Testis (tissue), 3 donors: Measurements from ENCODE around the gene GARIN1A. TPM values are rescaled to one million over a fixed set of nuclear protein-coding genes. Genes with fewer than 3 reads are reported as not detected.

Experiments used
- DNase-seq: peaks from one replicate; pipeline ENCODE4 v3.0.0-alpha.2; 2019
- H3K27ac ChIP-seq, 2 donors: fragments of 200-600 bp; sonication (generic); one replicate each; pipeline ENCODE4 v1.5.1; 2019
- H3K27me3 ChIP-seq: fragments of 200-600 bp; sonication (generic); one replicate; pipeline ENCODE4 v1.5.1; 2019
- H3K36me3 ChIP-seq: fragments of 200-600 bp; sonication (generic); one replicate; pipeline ENCODE4 v1.5.1; 2017; ENCODE audit warnings: low read depth; ENCODE audit errors: missing control alignments
- H3K4me1 ChIP-seq: fragments of 200-600 bp; sonication (generic); one replicate; pipeline ENCODE4 v1.5.1; 2019
- H3K4me3 ChIP-seq, 2 donors: fragments of 200-600 bp; sonication (generic); one replicate each; pipeline ENCODE4 v1.5.1; 2017 to 2019
- H3K9me3 ChIP-seq: fragments of 200-600 bp; sonication (generic); one replicate; pipeline ENCODE4 v1.5.1; 2017
- POLR2A ChIP-seq: fragments of 450-650 bp; IDR thresholded peaks from one replicate; pipeline ENCODE4 v1.6.1; 2017; ENCODE audit warnings: antibody characterized with exemption, mild to moderate bottlenecking, moderate library complexity
- intact Hi-C: fragments of 100-400 bp; cut with DNase I; formaldehyde crosslinking; loops from one replicate; pipeline ENCODE4 v1.15.1; 2023; ENCODE audit warnings: low total_unique reads
- polyA plus RNA-seq: library from polyadenylated mRNA; stranded (reverse); fragments of 350-450 nt; fragmentation: Illumina TruSeq; extraction: RNeasy Lipid Tissue Mini Kit (QIAGEN cat#74804); gene quantifications from one replicate; pipeline ENCODE4 v1.2.3, GENCODE V29; 2014; ENCODE audit warnings: low read depth, low replicate concordance; ENCODE audit not compliant: insufficient read depth
- small RNA-seq, 2 donors: library from RNA; depleted of rRNA; stranded (forward); fragments of <200 nt; gene quantifications; one replicate each; pipeline ENCODE3, GENCODE V24; 2016
- total RNA-seq, 2 donors: library from RNA; depleted of rRNA; stranded (reverse); fragments of >200 nt; gene quantifications; one replicate each; pipeline ENCODE4 v1.2.3, GENCODE V29; 2016
- TF ChIP-seq, protein P1 (sequence below), 3 experiments: fragments of 450-650 bp in 2 of 3; fragments of 200-600 bp in 1 of 3; sonication (generic) in 1 of 3; IDR thresholded peaks; one replicate each; pipeline ENCODE4 v1.5.1; 2016 to 2019; ENCODE audit warnings: antibody characterized with exemption in 3 of 3, mild to moderate bottlenecking in 2 of 3, moderate library complexity in 1 of 3

Gene GARIN1A
- total and polyA plus RNA-seq, 3 donors from 2014 or later, result 12.0 to 46.8 (median 46.0) TPM

DNA sequence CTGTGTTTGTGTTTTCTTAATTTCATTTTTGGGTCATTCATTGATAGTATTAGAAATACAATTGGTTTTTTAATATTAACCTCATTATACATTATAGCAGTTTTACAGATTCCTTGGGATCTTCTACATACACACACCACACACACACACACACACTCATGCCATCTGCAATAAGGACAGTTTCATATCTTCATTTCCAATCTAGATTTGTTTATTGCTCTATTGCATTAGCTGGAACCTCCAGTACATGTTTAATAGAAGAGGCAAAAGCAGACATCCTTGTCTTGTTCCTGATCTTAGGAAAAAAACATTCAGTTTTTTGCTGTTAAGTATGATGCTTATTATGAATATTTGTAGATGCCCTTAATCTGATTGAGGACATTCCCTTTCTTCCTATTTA lies 49.3 kb downstream of the GARIN1A start:
- DNase-seq, result no peak
- no peak overlapping the region for H3K4me3 ChIP-seq
- H3K27me3 ChIP-seq, result no peaks in the 10 kb centered on the region
- no peaks in the 10 kb centered on the region for H3K4me1 ChIP-seq
- intact Hi-C loops, result no loop called here
- H3K27ac ChIP-seq, result no peak overlapping the region
- no peak for TF ChIP-seq POLR2A
- TF ChIP-seq, protein P1, sequence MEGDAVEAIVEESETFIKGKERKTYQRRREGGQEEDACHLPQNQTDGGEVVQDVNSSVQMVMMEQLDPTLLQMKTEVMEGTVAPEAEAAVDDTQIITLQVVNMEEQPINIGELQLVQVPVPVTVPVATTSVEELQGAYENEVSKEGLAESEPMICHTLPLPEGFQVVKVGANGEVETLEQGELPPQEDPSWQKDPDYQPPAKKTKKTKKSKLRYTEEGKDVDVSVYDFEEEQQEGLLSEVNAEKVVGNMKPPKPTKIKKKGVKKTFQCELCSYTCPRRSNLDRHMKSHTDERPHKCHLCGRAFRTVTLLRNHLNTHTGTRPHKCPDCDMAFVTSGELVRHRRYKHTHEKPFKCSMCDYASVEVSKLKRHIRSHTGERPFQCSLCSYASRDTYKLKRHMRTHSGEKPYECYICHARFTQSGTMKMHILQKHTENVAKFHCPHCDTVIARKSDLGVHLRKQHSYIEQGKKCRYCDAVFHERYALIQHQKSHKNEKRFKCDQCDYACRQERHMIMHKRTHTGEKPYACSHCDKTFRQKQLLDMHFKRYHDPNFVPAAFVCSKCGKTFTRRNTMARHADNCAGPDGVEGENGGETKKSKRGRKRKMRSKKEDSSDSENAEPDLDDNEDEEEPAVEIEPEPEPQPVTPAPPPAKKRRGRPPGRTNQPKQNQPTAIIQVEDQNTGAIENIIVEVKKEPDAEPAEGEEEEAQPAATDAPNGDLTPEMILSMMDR (IDR thresholded peaks at IDR 0.05), result no peak
- H3K9me3 ChIP-seq, result no peaks in the 10 kb centered on the region
- no peaks in the 10 kb centered on the region for H3K36me3 ChIP-seq

Small RNA genes lying within 50 kb of the gene (small RNA-seq; reads per million reads assigned to genes)
- gene RNA5SP242 (9.7 to 14.3 reads per million in 2 donors), gene RNA5SP243 (0.46 to 1.0 reads per million in 2 donors), gene RNU6-177P (0 reads per million in 2 donors)

Other genes with a start within 250 kb of the GARIN1A start
- 10 to 100 TPM; 34.3 to 44.8 TPM for gene HILPDA, start 216.4 kb upstream of the GARIN1A start, total RNA-seq
- gene HILPDA, start 216.4 kb upstream of the GARIN1A start, polyA plus RNA-seq, result 31.4 TPM
- gene METTL2B, start 195.5 kb upstream of the GARIN1A start, total RNA-seq, result 10 to 100 TPM; 26.7 to 27.1 TPM
- gene METTL2B, start 195.5 kb upstream of the GARIN1A start, polyA plus RNA-seq, result 20.0 TPM
- gene CALU, start 67.1 kb downstream of the GARIN1A start, total RNA-seq, result 10 to 100 TPM; 63.2 to 63.4 TPM
- gene CALU, start 67.1 kb downstream of the GARIN1A start, polyA plus RNA-seq, result 81.4 TPM
- gene OPN1SW, start 103.5 kb downstream of the GARIN1A start, total RNA-seq, result not detected
- not detected for gene OPN1SW, start 103.5 kb downstream of the GARIN1A start, polyA plus RNA-seq
- 100 to 1,000 TPM; 265 to 553 TPM for gene CCDC136, start 119.7 kb downstream of the GARIN1A start, total RNA-seq
- gene CCDC136, start 119.7 kb downstream of the GARIN1A start, polyA plus RNA-seq, result 564 TPM
- 10 to 100 TPM in 1 of 2 donors, 1 to 10 TPM in 1; 8.8 to 14.4 TPM for gene FLNC, start 158.1 kb downstream of the GARIN1A start, total RNA-seq
- 21.4 TPM for gene FLNC, start 158.1 kb downstream of the GARIN1A start, polyA plus RNA-seq
- gene ATP6V1F, start 190.6 kb downstream of the GARIN1A start, total RNA-seq, result 100 to 1,000 TPM; 133 to 166 TPM
- 414 TPM for gene ATP6V1F, start 190.6 kb downstream of the GARIN1A start, polyA plus RNA-seq
- 1 to 10 TPM in 1 of 2 donors, under 1 TPM in 1; 0.68 to 1.2 TPM for gene KCP, start 238.4 kb downstream of the GARIN1A start, total RNA-seq
- gene KCP, start 238.4 kb downstream of the GARIN1A start, polyA plus RNA-seq, result 1.4 TPM